Tibial nerve (tissue), 4 donors: ENCODE results near the gene TOR2A.

Experiments
- CTCF ChIP-seq, 5 experiments: fragments of 200-600 bp in 3 of 5; fragments of 450-650 bp in 2 of 5; sonication (generic) in 3 of 5; IDR thresholded peaks; one replicate each; pipeline ENCODE4 v1.5.1; 2016 to 2019; ENCODE audit warnings: antibody characterized with exemption in 5 of 5, mild to moderate bottlenecking in 3 of 5, moderate library complexity in 2 of 5
- EP300 ChIP-seq, 2 donors: sonication (generic); formaldehyde crosslinking; IDR thresholded peaks; one replicate each; pipeline ENCODE4 v1.6.1; 2017; ENCODE audit warnings: antibody characterized with exemption in 2 of 2, mild to moderate bottlenecking in 1 of 2
- POLR2A ChIP-seq, 2 donors: fragments of 450-650 bp; IDR thresholded peaks; one replicate each; pipeline ENCODE4 v1.6.1; 2017; ENCODE audit warnings: antibody characterized with exemption in 2 of 2, mild to moderate bottlenecking in 2 of 2, moderate library complexity in 2 of 2

- TF ChIP-seq CTCF (IDR thresholded peaks at IDR 0.05), result no peak
- no peak for TF ChIP-seq POLR2A (IDR thresholded peaks at IDR 0.05)
- TF ChIP-seq EP300 (IDR thresholded peaks at IDR 0.05), result no peak
These were observed 48.4 kb downstream of the TOR2A start for GRCh38 chr9:127686461-127687393.
